ENCODE measurements around the gene AUH.

GRCh38 chr9:91258451-91258850, 103.3 kb downstream of the AUH start:
- TF ChIP-seq CTCF (IDR thresholded peaks at IDR 0.05) (no peak), POLR2A (IDR thresholded peaks at IDR 0.05) (no peak)

Measured in Peyer's patch (tissue), 4 donors.